HFF-Myc (cell line): ENCODE data around the gene MAPK1.
"Not testable (repeated sequence)": the region's sequence is repeated elsewhere in the genome, so short reads cannot be mapped to it uniquely, and the experiment has no call there.

Source experiments
- DNase-seq: peaks from one replicate; pipeline ENCODE4 v3.0.0-alpha.2; 2011; ENCODE audit warnings: low read depth; ENCODE audit errors: extremely low read depth
- H3K4me3 ChIP-seq: replicated peaks from 2 replicates; pipeline ENCODE4 v1.5.1; 2011; ENCODE audit warnings: low read depth, mild to moderate bottlenecking, control low read depth, low read length
- TF ChIP-seq, protein P1 (sequence below): IDR thresholded peaks from 2 replicates; pipeline ENCODE4 v1.5.1; 2012; ENCODE audit warnings: mild to moderate bottlenecking, low read depth, low read length, control low read depth; ENCODE audit errors: missing control alignments

Gene MAPK1

DNA sequence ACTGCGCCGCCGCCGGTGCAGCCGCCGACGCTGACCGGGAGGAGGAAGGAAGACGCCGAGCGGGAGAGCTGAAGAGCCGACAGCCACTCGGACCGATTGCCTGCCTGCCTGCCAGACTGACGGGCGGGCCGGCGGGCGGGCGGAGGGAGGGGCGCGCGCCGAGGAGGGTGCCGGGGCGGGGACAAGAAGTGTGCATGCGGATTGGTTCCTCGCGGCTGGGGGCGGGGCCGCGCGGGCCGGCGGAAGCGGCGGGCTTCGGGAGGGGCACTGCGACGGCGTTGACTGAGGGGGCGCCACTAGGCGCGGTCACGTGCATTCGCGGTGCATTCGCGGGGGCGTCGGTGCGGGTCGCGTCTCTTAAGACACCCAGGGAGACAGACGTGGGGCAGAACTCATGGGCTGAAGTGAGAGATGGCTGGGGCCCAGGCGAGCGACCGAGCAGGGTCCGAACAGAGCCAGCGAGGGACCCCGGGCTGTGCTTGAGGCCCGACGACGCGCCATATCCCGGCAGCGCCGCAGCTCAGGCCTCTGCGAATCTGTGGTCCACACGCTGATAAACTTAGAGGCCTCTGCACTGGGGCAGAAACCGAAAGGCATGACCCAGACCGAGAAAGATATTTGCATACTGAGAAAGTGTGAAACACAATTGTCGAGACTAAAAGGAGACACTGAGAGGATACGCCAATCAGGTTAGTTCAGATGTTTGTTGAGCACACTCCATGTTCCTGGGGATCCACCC, at the start of gene MAPK1:
TSS of gene MAPK1 (minus strand) at position 118 of the 739 bp plus-strand sequence. CDS start 205 bp downstream, outside the sequence.
- H3K4me3 ChIP-seq = peak within 1 kb of the TSS; percentile 92
- peak; percentile 56 for DNase-seq
- TF ChIP-seq, protein P1, sequence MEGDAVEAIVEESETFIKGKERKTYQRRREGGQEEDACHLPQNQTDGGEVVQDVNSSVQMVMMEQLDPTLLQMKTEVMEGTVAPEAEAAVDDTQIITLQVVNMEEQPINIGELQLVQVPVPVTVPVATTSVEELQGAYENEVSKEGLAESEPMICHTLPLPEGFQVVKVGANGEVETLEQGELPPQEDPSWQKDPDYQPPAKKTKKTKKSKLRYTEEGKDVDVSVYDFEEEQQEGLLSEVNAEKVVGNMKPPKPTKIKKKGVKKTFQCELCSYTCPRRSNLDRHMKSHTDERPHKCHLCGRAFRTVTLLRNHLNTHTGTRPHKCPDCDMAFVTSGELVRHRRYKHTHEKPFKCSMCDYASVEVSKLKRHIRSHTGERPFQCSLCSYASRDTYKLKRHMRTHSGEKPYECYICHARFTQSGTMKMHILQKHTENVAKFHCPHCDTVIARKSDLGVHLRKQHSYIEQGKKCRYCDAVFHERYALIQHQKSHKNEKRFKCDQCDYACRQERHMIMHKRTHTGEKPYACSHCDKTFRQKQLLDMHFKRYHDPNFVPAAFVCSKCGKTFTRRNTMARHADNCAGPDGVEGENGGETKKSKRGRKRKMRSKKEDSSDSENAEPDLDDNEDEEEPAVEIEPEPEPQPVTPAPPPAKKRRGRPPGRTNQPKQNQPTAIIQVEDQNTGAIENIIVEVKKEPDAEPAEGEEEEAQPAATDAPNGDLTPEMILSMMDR = no peak

DNA sequence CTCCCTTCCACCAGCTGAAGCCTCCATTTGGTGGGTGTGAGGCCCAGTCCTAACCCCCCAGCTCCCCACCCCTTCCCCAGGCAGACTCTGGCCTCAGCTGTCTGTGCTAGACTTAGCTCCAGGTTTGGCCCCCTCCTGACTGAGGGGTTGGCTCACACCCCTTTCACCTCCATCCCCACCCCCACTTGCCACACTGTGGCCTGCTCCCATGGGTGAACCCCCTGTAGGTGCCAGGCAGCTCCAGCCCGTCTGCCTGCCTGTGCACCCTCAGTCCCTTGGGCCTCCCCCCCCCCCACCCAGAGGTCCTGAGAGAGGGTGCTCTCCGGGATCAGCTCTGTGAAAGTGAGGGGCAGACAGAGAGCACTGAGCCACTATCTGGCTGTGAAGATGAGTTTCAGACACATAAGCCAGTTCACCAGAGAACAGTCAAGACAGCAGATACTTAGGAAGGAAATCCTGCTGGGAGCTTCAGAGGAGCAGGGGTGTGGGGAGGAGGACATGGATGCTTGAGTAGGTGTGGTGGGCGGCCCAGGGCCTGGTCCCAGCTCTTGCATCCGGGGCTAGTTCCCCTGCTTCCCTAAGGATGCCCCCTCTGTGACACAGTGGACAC, 49.0 kb upstream of the MAPK1 start:
- DNase-seq = no peak
- TF ChIP-seq, protein P1 = no peak
- H3K4me3 ChIP-seq = no peak overlapping the region

DNA sequence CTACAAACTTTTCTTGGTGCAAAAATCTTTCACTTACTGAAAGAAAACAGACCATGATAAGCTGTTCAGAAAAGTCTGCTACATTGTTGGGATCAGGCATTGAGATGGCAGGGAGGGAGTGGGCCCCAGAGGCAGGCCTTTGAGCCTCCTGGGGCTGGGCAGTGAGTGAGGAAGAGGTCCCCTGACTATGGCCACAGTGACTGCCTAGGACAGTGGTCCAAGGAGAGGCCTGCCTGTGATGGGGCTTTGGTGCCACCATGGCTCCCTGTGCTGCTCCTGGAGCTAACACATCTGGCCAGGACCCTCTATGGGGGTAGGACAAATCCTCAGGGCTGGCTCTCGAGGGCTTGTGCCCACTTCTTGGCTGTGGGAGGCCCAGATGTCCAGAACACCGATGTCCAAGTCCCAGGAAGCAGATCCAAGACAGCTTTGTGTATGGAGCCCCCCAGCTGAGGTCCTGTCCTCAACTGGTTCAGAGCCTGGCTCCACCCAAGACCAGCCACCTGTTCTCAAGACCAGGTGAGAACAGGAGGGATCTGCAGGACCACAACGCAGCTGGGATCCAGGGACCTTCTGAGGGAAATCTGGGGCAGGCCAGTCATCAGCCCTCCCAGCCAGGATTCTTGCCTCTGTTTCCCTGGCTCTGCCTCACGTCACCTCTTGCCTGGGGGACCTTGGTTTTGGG, 48.3 kb upstream of the MAPK1 start:
- TF ChIP-seq, protein P1 = no peak
- H3K4me3 ChIP-seq = no peak overlapping the region
- no peak for DNase-seq

DNA sequence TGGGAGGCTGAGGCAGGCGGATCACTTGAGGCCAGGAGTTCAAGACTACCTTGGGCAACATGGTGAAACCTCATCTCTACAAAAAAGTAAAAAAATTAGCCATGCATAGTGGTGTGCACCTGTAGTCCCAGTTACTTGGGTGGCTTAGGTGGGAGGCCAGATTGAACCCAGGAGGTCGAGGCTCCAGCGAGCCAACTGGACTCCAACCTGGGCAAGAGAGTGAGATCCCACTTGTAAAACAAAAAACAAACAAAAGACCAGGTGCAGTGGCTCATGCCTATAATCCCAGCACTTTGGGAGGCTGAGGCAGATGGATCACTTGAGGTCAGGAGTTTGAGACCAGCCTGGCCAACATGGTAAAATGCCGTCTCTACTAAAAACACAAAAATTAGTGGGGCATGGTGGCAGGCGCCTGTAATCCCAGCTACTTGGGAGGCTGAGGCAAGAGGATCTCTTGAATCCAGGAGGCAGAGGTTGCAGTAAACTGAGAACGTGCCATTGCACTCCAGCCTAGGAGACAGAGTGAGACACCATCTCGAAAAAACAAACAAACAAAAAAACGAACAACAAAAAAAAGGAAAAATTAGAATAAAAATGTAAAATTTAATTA, 46.7 kb upstream of the MAPK1 start:
- not testable (repeated sequence) for H3K4me3 ChIP-seq, DNase-seq

DNA sequence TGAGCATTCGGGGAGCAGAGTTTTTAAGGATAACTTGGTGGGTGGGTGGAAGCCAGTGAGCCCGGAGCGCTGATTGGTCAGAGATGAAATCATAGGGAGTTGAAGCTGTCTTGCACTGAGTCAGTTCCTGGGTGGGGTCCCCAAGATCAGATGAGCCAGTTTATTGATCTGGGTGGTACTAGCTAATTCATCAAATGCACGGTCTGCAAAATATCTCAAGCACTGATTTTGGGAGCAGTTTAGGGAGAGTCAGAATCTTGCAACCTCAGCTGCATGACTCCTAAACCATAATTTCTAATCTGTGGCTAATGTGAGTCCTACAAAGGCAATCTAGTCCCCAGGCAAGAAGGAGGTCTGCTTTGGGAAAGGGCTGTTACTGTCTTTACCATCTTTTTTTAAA, 42.9 kb upstream of the MAPK1 start:
- DNase-seq, H3K4me3 ChIP-seq: not testable (repeated sequence)

DNA sequence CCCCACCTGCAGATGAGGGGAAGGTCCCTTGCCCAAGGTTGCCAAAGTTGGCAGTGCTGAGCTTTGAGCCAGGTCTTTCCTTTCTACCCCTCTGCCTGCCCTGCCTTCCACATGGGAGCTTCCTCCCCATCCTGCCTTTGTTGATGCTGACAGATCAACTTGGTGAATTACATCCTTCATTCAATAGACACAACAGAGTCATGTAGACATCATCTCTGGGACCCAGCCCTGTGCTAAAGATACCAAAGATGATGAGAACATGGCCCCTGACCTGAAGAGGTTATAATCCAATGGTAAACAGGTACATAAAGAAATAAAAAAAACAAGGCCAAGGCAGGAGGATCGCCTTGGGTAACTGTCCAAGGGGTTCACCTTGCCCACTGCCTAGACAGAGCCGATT, 42.4 kb upstream of the MAPK1 start:
- H3K4me3 ChIP-seq = no peak overlapping the region
- TF ChIP-seq, protein P1 = no peak
- no peak for DNase-seq

DNA sequence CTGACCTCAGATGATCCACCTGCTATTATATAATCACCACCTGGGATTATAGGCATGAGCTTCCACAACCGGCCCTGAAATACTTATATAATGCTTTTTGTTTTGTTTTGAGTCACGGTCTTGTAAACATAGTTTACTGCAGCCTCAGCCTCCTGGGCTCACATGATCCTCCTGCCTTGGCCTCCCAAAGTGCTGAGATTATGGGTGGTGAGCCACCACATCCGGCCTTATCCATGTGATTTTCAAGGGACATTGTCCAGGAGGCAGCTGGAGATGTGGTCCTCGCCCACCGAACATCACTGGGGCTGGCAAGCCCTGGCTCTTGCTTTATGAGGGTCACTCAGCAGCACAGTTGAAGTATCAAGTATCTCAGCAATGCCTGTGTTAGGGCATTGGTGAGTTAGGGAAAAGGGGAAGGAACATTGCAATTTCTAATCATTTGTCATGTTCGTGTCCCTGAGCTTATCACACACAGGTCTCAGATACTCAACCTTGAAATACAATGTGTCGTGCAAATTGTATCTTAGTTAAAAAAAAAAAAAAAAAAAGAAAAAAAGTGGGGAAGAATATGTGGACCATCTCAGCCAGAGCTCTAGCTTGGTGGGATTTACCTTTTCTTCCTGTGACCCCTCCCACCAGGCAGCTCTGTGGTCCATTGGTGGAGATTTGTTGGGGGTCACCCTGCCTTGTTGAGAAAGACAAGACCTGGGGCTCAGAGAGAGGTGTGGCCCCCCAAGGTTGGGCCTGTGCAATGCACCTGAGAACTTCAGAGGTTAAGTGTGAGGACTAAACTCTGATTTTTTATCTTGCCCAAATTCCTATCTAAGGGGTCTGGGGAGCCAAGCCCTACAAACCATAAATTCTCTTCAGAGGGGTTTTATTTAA, 40.4 kb upstream of the MAPK1 start:
- TF ChIP-seq, protein P1 = no peak
- no peak for DNase-seq
- H3K4me3 ChIP-seq = no peak overlapping the region

DNA sequence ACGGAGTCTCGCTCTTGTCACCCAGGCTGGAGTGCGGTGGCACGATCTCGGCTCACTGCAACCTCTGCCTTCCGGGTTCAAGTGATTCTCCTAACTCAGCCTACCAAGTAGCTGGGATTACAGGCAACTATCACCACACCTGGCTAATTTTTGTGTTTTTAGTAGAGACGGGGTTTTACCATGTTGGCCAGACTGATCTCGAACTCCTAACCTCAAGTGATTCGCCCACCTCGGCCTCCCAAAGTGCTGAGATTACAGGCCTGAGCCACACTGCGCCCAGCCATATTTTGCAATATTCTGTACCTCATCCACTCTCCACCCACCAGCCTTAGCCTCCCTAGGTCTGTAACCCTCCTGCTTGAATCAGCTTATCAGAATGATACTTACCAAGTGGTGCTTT, 37.8 kb upstream of the MAPK1 start:
- DNase-seq, H3K4me3 ChIP-seq: not testable (repeated sequence)
